UCSD-AML1 (cell line): ENCODE results near the gene AHI1.

Experiments used
- DNase-seq: peaks from one replicate; lab custom pipeline; 2025; ENCODE audit not compliant: unreplicated experiment; lab: John Stamatoyannopoulos, UW

Gene AHI1

GRCh38 chr6:135464634-135465033, 32.9 kb downstream of the AHI1 start:
- no peak for DNase-seq

GRCh38 chr6:135461208-135461607, 36.3 kb downstream of the AHI1 start:
- DNase-seq, result no peak

GRCh38 chr6:135458051-135458450, 39.5 kb downstream of the AHI1 start:
- no peak for DNase-seq

DNA sequence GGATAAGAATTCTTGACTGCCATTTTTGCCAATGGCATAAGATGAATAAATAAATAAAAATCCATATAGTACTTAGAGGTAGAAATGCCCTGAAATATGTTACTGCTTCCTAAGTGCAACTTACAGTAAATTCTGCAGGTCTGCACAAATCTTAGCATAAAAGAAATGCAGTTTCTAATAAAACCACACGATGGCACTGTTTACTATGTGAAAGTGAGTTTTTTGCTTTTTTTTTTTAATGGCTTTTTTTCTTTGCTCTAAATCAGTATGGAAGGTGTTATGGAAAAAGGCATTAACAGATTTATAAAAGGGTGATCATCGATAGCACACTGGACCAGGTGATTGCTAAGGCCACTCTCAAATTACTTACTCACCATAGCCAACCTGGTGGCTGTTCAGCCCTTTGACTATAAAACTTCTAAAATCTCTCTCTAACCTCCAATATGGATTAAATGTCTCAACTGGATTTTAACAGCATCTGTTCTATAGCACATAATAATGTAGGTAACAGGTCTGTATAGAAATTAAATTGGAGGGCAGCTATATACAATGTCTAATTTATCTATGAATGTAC, 45.8 kb downstream of the AHI1 start:
- no peak for DNase-seq

- DNase-seq, result no peak
Measured at GRCh38 chr6:135449246-135449645, 48.3 kb downstream of the AHI1 start.

- DNase-seq, result no peak
Measured at GRCh38 chr6:135440087-135440792, 57.3 kb downstream of the AHI1 start.

DNA sequence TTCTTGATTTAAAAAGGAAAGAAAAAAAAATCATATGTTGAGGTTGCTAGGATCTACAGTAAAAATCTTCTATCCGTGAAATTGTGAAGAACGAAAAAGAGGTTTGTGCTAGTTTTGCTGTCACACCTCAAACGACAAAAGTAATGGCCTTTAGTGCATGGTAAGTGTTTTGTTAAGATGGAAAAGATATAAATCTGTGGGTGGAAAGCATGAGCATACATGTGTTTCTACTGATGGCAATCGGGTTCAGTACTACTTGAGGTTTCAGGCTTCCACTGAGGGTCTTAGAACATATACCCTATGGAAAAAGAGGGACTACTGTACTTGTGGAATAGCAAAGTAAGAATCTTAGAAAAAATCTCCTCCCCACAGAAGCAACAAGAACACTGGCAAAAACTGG, 58.0 kb downstream of the AHI1 start:
- no peak for DNase-seq

DNA sequence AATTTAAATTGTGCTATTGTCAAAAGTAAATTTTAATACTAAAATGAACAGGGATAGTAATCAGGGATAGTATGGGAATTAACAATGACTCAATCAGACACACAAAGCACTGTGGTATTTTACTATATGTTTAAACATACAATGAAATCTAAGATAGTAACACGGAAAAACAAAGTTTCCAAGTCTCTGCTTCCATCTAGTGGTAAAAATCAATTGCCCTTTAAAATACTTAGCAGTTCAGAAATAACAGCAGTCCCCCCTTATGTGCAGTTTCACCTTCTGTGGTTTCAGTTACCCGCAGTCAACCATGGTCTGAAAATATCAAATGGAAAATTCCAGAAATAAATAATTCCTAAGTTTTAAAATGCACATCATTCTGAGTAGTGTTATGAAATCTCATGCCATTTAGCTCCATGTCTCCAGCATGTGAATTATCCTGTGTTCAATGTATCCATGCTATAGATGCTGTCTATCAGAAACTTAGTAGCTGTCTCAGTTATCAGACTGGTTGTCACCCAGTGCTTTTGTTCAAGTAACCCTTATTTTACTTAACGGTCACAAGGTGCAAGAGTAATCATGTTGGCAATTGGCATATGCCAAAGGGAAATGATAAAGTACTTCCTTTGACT, 58.5 kb downstream of the AHI1 start:
- no peak for DNase-seq

DNA sequence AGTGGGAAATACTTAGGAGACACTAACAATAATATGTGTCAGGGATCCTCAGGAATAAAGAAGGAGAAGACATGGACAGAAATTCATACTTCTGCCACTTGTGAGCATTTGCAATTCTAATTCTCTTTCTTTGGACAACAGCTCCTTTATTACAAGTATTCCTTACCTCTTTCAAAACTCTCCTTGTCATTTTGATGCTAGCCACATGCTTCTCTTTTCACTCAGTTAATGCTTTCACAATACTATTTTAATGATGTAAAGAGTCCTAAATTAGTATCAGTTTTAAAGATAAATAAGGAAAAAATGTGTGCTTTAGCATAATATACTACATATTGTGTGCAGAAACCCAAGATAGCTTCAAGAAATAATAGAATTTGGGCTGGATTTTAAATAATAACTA, 62.5 kb downstream of the AHI1 start:
- DNase-seq, result no peak

DNA sequence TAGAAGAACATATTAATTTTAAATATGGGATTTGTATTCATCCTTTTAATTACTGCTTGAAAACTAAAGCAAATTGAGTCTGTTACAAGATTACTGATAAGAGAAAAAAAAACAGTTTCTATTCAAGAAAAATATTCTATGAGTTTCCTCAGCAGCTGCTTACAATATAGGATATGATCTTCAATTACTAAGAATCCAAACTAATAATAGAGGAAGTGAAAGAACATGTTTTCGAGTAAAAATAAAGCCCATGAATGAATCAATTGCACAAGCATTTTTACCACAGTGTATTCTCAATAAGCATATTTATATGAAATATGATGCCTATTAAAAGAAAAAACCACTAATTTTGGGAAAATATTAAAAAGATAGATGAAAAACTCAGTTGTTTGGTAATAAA, 63.4 kb downstream of the AHI1 start:
- no peak for DNase-seq

DNA sequence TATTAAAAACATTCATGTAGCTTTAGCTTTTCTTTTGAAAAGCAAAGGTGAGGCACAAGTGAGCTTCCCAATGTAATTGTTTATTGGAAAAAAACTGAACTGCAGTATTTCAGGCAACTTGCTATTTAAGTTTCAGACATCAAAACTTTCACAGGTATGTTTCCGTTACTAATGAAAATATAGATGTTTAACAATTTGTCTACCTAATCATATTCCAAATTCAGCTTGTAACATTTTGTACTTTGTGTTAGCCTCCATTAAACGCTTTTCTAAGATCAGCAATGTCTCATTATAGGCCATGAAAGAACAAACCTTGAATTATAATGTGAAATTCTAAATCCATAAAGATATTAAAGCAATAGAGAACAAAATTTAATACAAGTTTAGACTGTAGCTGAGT, 69.5 kb downstream of the AHI1 start:
- no peak for DNase-seq

GRCh38 chr6:135426833-135427232, 70.7 kb downstream of the AHI1 start:
- no peak for DNase-seq

DNA sequence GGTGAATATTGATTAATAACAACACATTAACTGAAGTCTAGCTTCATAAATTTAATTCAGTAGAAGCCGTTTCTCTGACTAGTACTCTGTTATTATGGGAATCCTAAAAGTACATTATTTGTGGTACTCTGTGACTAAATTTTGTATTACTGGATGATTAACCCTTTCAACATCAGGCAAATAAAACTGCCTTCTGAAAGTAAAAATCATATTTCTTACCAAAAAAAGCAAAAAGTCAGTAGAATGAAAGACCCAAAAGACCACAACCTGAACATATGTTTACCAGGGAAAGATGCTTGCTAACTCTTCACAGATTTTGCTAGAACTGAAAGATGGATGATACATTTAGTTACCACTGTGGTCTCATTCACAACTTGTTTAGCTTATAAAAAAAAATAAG, 73.2 kb downstream of the AHI1 start:
- DNase-seq, result no peak

DNA sequence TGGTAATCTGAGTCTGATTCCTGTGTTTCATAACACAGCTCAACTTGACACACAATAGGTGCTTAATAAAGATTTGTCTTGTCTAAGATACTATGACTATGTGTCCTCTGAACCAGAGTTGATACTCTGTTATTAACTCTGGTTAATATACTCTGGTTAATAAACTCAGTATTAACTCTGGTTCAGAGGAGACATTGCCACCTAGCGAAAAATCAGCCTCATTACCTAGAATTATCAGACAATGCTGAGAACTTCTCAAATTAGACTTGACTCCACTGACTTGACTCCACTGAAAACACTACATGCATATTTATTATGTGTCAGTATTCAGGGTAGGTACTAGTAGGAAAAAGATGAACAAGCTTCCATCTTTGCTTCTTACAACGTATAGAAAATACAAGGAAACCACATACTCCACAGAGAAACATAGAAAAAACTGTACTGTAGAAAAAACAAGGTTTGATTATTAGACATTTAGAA, 73.9 kb downstream of the AHI1 start:
- no peak for DNase-seq

GRCh38 chr6:135419162-135419561, 78.4 kb downstream of the AHI1 start:
- no peak for DNase-seq

- no peak for DNase-seq
Measured at GRCh38 chr6:135418040-135418760, 79.3 kb downstream of the AHI1 start.

- DNase-seq, result no peak
Measured at GRCh38 chr6:135412761-135413160, 84.8 kb downstream of the AHI1 start.

DNA sequence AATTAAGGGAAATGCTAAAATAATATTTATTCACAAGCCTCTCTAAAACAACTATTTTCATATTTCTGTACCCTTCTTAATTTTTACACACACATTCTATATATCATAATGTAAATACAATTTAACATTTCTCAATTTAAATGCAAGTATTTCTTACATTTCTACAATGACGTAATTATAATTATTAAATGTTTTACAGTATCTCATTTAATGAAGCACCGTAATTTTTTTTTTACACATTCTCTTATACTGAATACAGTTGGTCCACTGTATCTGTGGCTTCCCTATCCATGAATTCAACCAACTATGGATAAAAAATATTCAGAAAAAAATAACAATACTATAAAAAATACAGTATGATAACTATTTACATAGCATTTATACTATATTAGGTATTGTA, 85.7 kb downstream of the AHI1 start:
- no peak for DNase-seq

GRCh38 chr6:135411339-135411738, 86.2 kb downstream of the AHI1 start:
- DNase-seq, result no peak

- no peak for DNase-seq
Measured at GRCh38 chr6:135410856-135411255, 86.7 kb downstream of the AHI1 start.

DNA sequence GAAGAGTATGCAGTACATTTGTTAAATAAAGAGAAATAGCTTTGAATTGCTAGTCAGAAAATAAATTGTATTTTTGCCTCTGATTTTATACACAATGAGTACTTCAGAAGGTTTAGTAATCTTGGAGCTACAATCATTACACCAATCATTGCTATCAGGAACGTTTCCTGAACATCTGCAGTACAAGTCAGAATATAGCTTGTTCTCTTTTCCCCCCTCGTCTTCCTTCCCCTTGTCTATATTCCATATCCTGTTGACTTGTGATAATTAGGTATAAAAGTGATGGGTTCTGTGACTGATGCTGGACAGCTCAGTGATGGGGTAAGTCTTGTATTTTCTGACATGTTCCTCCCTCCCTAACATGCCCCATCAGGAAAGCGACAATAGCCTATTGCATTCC, 94.0 kb downstream of the AHI1 start:
- no peak for DNase-seq

GRCh38 chr6:135402311-135402710, 95.2 kb downstream of the AHI1 start:
- DNase-seq, result no peak
